ENCODE data around the gene DPP10.

GRCh38 chr2:115584507-115584906 is 1142.1 kb downstream of the DPP10 start:
- TF ChIP-seq NFIB (CRISPR knock-in tag; IDR thresholded peaks at IDR 0.05; ENCODE audit: borderline replicate concordance) = no peak
- no peak for TF ChIP-seq CTCF (CRISPR knock-in tag; IDR thresholded peaks at IDR 0.05)

All from HepG2 (cell line).